ENCODE results near the gene CNPY4. TPM values are rescaled to one million over a fixed set of nuclear protein-coding genes. Genes with fewer than 3 reads are reported as not detected.

Gene CNPY4
- total RNA-seq, 1 donor from 2014 or later = 10.1 TPM

- no peak for DNase-seq (ENCODE audit: low read depth)
- peaks cover 2% of the 10 kb centered on the region for H3K36me3 ChIP-seq (ENCODE audit: control insufficient read depth, insufficient read depth, low read length)
- TF ChIP-seq CTCF (IDR thresholded peaks at IDR 0.05; ENCODE audit: insufficient read depth, low read length, poor library complexity, severe bottlenecking) = no peak
- no peaks in the 10 kb centered on the region for H3K27me3 ChIP-seq (ENCODE audit: control insufficient read depth, insufficient read depth, low read length)
- no peak overlapping the region for H3K4me3 ChIP-seq (ENCODE audit: low read depth, low read length)
Observed at GRCh38 chr7:100082978-100083377, 36.5 kb upstream of the CNPY4 start.

- no peak for DNase-seq (ENCODE audit: low read depth)
- TF ChIP-seq CTCF (IDR thresholded peaks at IDR 0.05; ENCODE audit: insufficient read depth, low read length, poor library complexity, severe bottlenecking) = no peak
- H3K27me3 ChIP-seq (ENCODE audit: control insufficient read depth, insufficient read depth, low read length) = no peaks in the 10 kb centered on the region
- no peak overlapping the region for H3K4me3 ChIP-seq (ENCODE audit: low read depth, low read length)
- H3K36me3 ChIP-seq (ENCODE audit: control insufficient read depth, insufficient read depth, low read length) = no peaks in the 10 kb centered on the region
Observed at GRCh38 chr7:100085515-100085914, 33.9 kb upstream of the CNPY4 start.

GRCh38 chr7:100087055-100087750 lies 32.2 kb upstream of the CNPY4 start:
- peak; percentile 77 for DNase-seq (ENCODE audit: low read depth)
- H3K27me3 ChIP-seq (ENCODE audit: control insufficient read depth, insufficient read depth, low read length) = no peaks in the 10 kb centered on the region
- TF ChIP-seq CTCF (IDR thresholded peaks at IDR 0.05; ENCODE audit: insufficient read depth, low read length, poor library complexity, severe bottlenecking) = no peak
- no peak overlapping the region for H3K4me3 ChIP-seq (ENCODE audit: low read depth, low read length)
- peaks cover 4% of the 10 kb centered on the region for H3K36me3 ChIP-seq (ENCODE audit: control insufficient read depth, insufficient read depth, low read length)

GRCh38 chr7:100088095-100088620 lies 31.3 kb upstream of the CNPY4 start:
- no peak for TF ChIP-seq CTCF (IDR thresholded peaks at IDR 0.05; ENCODE audit: insufficient read depth, low read length, poor library complexity, severe bottlenecking)
- no peak for DNase-seq (ENCODE audit: low read depth)
- Histone ChIP-seq H3K36me3 (ENCODE audit: control insufficient read depth, insufficient read depth, low read length) (peaks cover 4% of the 10 kb centered on the region), H3K27me3 (ENCODE audit: control insufficient read depth, insufficient read depth, low read length) (no peaks in the 10 kb centered on the region), H3K4me3 (ENCODE audit: low read depth, low read length) (peak overlapping the region; percentile 94)

GRCh38 chr7:100088621-100089457 lies 30.6 kb upstream of the CNPY4 start, which contains the start of gene COPS6:
Gene COPS6, plus strand, starts transcription at chr7:100088969. Its CDS starts 22 bp downstream, at chr7:100088991.
- H3K4me3 ChIP-seq (ENCODE audit: low read depth, low read length) = peak within 1 kb of the TSS; percentile 94
- TF ChIP-seq CTCF (IDR thresholded peaks at IDR 0.05; ENCODE audit: insufficient read depth, low read length, poor library complexity, severe bottlenecking) = no peak
- DNase-seq (ENCODE audit: low read depth) = no peak
- peaks cover 7% of the 10 kb centered on the region for H3K36me3 ChIP-seq (ENCODE audit: control insufficient read depth, insufficient read depth, low read length)
- H3K27me3 ChIP-seq (ENCODE audit: control insufficient read depth, insufficient read depth, low read length) = no peaks in the 10 kb centered on the region
